ENCODE results near the gene PPP2R3A. TPM values are rescaled to one million over a fixed set of nuclear protein-coding genes. Genes with fewer than 3 reads are reported as not detected.

Gene PPP2R3A
- total RNA-seq: 55.0 and 63.3 TPM in 2 replicates

GRCh38 chr3:135965506-135966270, at the start of gene PPP2R3A:
Gene PPP2R3A (plus strand): TSS chr3:135965728. CDS start chr3:136001499, 35,771 bp downstream.

GRCh38 chr3:136196064-136196400, 230.5 kb downstream of the PPP2R3A start, which contains the start of gene MSL2:
Gene MSL2 (minus strand): TSS chr3:136196335. CDS start chr3:136195113, 1,222 bp downstream.

Small RNAs within 50 kb of the gene (small RNA-seq; reads per million reads assigned to genes)
- not detected for gene AC092989.1

Other genes with a start within 250 kb of the PPP2R3A start
- gene MSL2, start 230.6 kb downstream of the PPP2R3A start, total RNA-seq: 19.6 and 24.4 TPM in 2 replicates

Measured in placental epithelial cell (primary cell).